Stimulated activated naive CD8-positive, alpha-beta T cell treated with anti-CD3 and anti-CD28 coated beads, Interleukin-15, Interleukin-2, amounts not matched to agents 100 U/mL and 50 U/mL, for 24 hours (primary cell): ENCODE measurements around the gene HAPLN3.
A peak's percentile ranks its signal among the peaks of the same experiment; 100 is the strongest.
"Not testable (repeated sequence)": the region's sequence is repeated elsewhere in the genome, so short reads cannot be mapped to it uniquely, and the experiment has no call there.

Source experiments
- ATAC-seq: fragments of 150-1000 bp; cut with Tn5 transposase; one replicate; pipeline ENCODE4 v1.10.0; 2021
- DNase-seq: peaks from one replicate; pipeline ENCODE4 v3.0.0; 2021

The HAPLN3 gene, protein sequence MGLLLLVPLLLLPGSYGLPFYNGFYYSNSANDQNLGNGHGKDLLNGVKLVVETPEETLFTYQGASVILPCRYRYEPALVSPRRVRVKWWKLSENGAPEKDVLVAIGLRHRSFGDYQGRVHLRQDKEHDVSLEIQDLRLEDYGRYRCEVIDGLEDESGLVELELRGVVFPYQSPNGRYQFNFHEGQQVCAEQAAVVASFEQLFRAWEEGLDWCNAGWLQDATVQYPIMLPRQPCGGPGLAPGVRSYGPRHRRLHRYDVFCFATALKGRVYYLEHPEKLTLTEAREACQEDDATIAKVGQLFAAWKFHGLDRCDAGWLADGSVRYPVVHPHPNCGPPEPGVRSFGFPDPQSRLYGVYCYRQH

DNA sequence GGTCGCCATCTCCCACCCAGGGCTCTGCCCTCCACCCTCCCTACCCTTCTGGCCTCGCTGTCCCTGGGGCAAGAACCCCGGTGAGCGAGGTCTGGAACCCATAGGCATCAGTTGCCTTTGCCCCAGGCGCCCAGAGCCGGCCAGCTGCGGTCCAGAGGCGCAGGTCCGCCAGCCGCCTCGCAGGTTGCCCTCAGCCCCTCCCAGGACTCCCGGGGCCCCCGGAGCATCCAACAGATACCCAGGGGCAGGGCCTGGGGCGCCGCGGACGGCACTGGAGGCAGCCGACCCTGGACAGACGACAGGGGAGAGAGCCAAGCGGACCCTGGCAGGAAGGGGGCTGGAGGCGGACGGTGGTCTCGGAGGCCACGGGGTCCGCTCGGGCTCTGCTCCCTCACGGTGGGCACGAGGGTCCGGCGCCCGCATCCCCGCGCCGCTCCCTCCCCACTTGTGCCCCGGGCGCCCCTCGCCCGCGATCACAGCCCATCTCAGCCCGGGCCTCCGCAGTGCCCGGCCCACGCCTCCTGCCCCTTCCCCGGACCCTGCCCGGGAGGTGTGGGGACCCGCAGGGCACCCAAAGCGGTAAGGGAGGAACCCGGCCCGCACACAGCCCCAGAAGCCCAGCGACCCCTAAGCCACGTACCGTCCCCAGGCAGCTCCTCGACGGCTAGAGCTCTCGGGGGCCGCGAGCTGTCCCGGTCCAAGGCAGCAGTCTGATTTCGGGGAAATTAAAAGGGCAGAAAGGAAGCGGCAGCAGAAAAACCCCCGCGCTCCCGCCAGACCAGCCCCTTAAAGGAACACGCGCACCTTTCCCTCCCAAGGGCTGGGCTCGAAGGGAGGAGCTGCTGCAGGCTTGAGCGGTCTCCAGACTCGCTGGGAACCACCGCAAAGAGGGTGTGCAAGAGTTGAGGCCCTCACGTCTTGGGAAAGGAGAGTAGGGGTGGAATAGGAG lies at the start of gene HAPLN3:
TSS of gene HAPLN3 (minus strand) at position 726 of the 949 bp plus-strand sequence. CDS start 8,246 bp downstream, outside the sequence.
- DNase-seq, result peak; percentile 79
- ATAC-seq, result peak; percentile 73

DNA sequence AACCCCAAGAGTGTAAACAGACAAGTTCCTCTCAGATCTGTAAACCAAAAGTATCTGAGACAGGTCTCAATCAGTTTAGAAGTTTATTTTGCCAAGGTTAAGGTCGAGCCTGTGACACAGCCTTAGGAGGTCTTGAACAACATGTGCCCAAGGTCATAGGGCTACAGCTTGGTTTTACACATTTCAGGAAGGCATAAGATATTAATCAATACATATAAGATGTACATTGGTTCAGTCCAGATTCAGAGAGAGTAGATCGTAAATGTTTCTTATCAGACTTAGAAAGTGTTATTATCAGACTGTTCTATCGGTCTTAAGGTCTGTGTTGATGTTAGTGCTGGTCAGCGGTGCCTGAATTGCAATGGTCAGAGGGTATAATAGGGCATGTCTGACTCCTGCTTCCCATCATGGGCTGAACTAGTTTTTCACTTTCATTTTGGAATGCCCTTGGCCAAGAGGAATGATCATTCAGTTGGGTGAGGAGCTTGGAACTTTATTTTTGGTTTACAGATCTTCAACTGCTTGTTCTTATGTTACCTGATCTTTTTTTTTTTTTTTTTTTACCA lies 44.8 kb upstream of the HAPLN3 start:
- DNase-seq (no peak), ATAC-seq (no peak)

- DNase-seq (no peak), ATAC-seq (no peak)
These were observed 44.1 kb upstream of the HAPLN3 start for GRCh38 chr15:88939486-88939806.

DNA sequence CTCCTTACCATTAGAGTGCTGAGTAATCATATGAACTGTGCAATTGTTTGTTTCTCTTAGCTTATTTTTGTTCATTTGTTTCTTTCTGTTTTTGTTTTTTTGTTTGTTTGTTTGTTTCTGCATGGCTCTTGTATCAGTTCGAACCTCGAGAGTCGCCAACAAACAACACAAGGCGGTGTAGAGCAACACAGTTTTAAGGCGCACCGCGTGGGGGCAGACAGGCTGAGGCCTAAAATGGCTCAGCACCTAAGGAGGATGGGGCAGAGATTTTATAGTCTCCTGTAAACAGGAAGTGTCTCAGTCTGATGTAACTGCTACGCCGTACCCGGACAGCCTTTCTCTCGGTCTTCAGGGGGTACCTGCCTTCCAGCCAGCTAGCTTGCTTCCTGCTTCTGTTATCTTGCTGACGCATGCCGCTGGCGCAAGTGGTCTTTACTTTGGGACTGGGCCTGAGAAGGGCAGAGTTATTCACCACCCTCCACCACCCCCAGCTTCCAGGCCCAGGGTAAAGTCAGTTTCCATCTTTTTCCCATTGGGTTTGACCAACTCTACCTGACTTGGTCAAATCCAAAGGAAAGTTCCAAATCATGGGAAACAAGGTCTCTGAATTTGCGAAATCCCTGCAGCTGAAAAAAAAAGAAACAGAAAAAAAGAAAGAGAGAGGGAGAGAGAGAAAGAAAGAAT lies 43.6 kb upstream of the HAPLN3 start:
- no peak for DNase-seq
- ATAC-seq, result no peak

- ATAC-seq, result not testable (repeated sequence)
These were observed 39.1 kb upstream of the HAPLN3 start for GRCh38 chr15:88934449-88934848.

GRCh38 chr15:88932875-88933330 lies 37.6 kb upstream of the HAPLN3 start:
- DNase-seq (no peak), ATAC-seq (no peak)

More at GRCh38 chr15:88934449-88934848, 39.1 kb upstream of the HAPLN3 start:
- DNase-seq, result not testable (repeated sequence)

DNA sequence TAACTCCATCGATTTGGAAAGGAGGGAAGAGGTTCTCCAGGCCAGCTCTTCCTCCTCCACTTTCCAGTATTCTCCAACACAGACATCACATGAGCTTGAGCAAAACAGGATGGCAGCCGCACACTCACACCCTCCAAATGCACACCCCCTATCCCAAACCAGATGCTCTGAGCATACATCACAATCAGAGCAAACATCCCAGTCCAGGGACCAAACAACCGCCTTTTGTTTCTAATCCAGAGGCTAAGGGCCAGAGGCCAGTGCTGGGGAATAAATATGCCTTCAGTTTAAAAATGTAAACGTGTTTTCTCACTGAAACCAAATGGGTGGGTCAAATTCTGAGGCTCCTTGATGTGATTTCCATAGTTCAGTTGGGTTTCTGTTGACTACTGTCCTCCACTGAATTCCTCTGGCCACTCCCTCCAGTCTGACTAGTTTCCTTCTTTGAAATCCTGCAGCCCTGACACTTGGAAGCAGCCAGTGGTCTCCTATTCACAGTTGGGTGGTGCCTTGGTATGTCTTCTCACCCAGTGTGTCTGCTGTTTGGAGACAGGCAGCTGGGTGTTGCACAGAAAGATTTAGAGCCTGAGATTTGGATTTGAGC lies 37.0 kb upstream of the HAPLN3 start:
- no peak for ATAC-seq
- DNase-seq, result no peak

GRCh38 chr15:88930579-88930978 lies 35.2 kb upstream of the HAPLN3 start:
- DNase-seq (no peak), ATAC-seq (no peak)

GRCh38 chr15:88929358-88930098 lies 34.2 kb upstream of the HAPLN3 start:
- DNase-seq, ATAC-seq: not testable (repeated sequence)

DNA sequence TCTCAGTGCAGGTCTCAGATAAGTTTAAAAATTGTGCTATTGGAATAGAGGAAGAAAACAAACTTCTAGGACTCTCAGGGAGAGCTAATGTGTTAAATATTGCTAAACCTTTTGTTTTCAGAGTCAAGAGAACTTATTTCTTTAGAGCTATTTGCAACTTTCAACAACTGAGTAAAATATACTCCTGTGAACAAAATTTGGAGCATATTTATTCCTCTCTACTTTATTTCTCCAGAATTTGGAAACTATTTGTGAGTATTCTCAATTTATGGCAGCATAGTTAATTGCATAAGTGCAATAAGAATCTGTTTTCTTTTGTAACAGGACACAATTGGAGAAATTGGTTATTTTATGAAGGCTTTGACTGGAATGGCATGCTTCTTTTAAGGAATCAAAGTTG lies 32.8 kb upstream of the HAPLN3 start:
- not testable (repeated sequence) for DNase-seq, ATAC-seq

DNA sequence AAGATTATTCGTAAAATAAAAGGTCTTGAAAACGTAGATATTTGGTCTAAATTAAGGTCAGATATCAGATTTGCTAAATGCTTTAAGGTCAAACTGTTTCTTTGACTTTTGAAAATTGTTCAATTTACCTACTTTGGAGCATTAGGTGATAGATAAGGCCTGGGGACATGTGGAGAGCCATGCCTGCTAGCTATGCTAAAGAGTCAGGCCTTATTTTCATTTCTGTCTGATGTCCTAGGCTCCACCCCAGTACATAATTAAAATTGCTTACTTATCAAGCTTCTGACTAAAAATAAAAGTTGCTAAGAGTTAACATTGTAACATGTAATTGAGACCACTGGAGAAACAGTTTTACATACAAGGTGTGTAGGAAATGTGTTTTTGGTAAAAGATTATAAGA lies 30.3 kb upstream of the HAPLN3 start:
- not testable (repeated sequence) for ATAC-seq, DNase-seq

- peak; percentile 73 for ATAC-seq
- DNase-seq, result not testable (repeated sequence)
These were observed 25.6 kb upstream of the HAPLN3 start for GRCh38 chr15:88920892-88921435.

GRCh38 chr15:88920186-88920891 lies 25.0 kb upstream of the HAPLN3 start:
- ATAC-seq, result no peak

GRCh38 chr15:88918738-88919137 lies 23.4 kb upstream of the HAPLN3 start:
- peak; percentile 96 for ATAC-seq
- DNase-seq, result peak; percentile 47

More at GRCh38 chr15:88920186-88920891, 25.0 kb upstream of the HAPLN3 start:
- no peak for DNase-seq

DNA sequence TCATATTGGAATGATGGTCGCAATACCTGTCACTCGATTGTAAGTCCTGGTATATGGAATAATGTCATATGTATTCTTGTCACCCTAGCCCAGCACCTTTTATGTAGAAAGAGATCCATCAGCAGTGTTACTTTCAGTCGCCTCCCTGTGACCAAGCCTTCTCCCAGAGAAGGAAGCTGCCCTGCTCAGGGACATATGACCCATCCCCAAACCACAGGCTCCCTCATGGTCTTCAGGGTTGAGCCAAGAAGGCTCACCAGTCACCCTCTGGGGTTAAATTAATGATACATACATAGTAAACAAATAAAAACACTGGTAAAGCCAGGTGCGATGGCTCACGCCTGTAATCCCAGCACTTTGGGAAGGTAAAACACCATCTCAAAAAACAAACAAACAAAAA lies 22.4 kb upstream of the HAPLN3 start:
- ATAC-seq, result no peak

DNA sequence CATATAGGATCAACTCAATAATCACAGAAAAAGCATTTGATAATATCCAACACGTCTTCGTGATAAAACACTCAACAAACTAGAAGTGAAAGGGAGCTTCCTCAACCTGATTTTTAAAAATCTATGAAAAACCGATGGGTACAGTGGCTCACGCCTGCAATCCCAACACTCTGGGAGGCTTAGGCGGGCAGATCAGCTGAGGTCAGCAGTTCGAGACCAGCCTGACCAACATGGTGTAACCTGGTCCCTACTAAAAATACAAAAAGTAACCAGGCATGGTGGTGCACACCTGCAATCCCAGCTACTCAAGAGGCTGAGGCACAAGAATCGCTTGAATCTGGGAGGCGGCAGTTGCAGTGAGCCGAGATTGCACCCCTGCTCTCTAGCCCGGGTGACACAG lies 20.0 kb upstream of the HAPLN3 start:
- DNase-seq (no peak), ATAC-seq (no peak)

More for the DNA sequence above, 22.4 kb upstream of the HAPLN3 start:
- DNase-seq, result no peak

DNA sequence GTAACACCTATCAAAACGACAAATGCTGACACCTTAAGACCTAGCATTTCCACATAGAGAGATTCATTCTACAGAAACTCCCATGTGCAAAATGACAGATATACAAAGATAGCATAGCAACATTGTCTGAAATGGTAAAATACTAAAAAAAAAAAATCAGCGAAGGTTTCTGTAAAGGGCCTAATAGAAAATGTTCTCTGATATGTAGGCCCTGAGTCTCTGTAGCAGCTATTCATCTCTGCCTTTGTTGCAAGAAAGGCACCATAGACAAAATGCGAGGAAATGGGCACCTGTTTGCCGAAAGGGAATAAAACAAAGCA lies 18.5 kb upstream of the HAPLN3 start:
- ATAC-seq, result no peak
- no peak for DNase-seq

- DNase-seq, result peak; percentile 86
These were observed 17.9 kb upstream of the HAPLN3 start, which contains the start of gene MFGE8 for GRCh38 chr15:88913017-88913849. Gene MFGE8 (minus strand): TSS chr15:88913379. CDS start chr15:88913319, 60 bp downstream.

DNA sequence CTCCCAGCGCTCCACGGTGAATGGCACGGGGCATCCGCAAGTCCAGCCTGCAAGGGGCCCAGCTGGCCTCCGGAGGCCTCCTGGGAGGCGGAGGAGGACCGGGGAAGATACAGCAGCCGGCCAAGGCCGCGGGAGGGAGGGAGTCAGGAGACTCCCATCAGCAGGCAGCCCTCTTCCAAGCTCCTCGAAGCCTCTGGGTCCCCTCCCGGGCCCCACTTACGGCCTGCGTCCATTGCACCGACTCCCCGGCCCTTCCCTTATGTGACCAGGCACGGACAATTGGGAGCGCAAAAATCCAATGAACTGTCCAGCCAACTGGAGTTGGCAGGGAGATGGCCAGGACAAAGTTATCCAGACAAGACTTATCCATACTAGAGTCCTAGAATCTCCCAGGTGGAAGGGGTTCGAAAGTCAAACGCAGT lies 17.2 kb upstream of the HAPLN3 start:
- no peak for ATAC-seq
- DNase-seq, result no peak

More at GRCh38 chr15:88913017-88913849, 17.9 kb upstream of the HAPLN3 start, which contains the start of gene MFGE8:
- peak; percentile 87 for ATAC-seq
